GM21576 (cell line): Measurements from ENCODE around the gene POLR2E.

Source experiments
- ATAC-seq: cut with Tn5 transposase; IDR thresholded peaks from one replicate; pipeline ENCODE4 v1.9.1; 2021; ENCODE audit warnings: mild to moderate bottlenecking, moderate library complexity; ENCODE audit not compliant: unreplicated experiment

Gene POLR2E

DNA sequence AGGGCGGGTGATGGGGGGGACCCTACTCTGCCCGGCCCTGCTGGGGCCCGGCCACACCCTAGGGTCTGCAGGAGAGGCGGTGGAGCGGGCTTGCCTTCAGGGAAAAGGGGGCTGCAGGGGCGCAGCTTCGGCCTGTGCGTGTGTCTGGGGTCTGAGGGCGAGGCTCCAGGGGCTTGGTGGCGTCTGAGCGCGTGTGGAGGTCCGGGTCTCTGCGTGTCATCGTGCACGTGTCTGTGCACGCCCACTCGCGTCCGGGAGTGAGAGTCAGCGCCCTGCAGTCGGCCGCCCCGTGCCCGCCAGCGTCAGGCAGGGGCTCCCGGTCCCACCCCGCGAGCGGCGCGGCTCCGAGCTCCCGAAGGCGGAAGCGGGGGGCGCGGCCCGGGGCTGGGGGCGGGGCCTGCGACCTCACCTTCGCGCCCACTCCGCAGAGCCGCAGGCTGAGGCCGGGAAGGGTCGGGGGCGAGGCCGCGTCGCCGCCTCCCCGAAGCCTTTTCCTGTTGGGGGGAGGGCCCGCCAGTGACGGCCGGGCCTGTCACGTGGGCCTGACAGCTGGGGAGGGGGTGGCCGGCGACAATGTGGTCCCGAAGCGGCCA, 28.3 kb downstream of the POLR2E start, which contains the start of gene ARHGAP45:
ARHGAP45 (plus strand) TSS at position 420 of the 593 bp plus-strand sequence. CDS start 239 bp downstream, outside the sequence.
- peak; percentile 38 for ATAC-seq

DNA sequence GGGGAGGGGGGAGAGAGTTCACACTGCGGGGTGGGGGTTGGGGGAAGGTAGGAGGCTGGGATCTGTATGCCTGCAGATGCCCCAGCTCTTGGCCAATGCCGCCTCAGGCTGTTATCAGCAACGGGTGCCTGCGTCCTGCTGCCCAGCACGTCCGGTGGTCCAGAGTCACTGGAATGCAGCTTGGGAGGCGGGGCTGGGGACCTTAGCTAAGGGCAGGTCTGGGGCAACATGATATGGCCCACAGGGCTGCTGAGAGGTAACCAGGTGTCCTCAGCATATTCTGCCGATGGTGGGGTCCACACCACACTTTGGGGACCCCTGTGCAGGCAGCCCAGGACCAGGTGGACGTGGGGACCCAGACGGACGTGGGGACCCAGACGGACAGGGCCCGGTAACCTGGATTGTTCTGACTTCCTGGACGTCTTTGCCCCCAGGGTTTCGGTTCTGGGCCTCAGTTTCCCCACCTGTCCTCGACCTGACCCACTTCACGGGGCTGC, 28.9 kb downstream of the POLR2E start:
- ATAC-seq = no peak

DNA sequence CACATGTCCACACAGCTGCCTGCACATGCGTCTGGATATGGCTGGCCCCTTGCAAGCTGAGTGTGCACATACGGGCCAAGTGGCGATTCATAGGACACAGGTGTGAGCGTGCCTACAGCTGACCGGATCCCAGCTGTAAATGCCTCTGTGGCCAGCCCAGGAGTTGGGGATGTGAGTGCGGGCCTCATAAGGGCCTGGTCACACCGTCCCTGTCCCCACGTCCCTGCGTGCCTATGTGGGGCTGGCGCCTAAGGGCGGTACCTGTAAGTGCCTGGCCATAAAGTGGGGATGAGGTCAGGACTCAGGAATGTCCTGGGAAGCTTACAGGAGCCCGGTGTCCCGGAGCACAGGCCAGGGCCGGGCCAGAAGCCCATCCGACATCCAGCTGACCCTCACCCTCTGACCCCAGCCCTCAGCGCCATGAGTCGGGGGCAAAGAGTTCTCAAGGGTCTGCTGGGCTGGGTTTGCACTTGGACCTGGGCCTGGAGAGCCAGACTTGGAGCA, 29.5 kb downstream of the POLR2E start:
- no peak for ATAC-seq

GRCh38 chr19:1064661-1065605, 30.2 kb downstream of the POLR2E start:
- no peak for ATAC-seq

DNA sequence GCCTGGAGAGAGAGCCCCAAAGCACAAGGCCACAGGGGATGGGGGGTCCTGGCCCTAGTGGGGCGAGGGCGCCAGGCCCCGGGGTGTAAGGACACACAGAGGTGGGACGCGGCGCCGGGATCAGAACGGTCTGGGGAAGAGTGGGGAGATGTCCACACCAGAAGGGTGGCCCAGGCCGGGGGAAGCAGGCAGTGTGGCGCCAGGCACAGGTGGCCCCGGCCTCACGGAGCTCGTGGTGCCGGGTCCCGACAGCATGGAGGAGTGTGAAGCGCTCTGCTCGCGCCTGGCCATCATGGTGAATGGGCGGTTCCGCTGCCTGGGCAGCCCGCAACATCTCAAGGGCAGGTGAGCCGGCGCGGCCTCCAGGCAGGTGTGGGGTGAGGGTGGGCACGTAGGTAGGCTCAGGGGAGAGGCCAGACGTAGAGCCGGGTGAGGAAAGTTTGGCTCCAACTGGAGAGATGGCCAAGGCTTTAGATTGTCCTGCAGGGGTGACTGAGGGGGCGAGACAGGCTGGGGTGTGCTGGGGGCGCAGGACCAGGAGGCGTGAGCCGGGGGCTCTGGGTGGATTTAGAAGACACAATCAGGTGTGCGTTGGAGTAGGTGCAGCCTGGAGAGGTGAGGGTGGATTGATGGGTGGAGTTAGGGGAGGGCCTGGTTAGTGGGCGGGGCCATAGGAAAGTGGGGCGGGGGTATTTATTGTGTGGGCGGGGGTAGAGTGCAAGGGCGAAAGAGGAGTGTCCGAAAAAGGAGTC, 31.1 kb downstream of the POLR2E start:
- ATAC-seq = no peak

DNA sequence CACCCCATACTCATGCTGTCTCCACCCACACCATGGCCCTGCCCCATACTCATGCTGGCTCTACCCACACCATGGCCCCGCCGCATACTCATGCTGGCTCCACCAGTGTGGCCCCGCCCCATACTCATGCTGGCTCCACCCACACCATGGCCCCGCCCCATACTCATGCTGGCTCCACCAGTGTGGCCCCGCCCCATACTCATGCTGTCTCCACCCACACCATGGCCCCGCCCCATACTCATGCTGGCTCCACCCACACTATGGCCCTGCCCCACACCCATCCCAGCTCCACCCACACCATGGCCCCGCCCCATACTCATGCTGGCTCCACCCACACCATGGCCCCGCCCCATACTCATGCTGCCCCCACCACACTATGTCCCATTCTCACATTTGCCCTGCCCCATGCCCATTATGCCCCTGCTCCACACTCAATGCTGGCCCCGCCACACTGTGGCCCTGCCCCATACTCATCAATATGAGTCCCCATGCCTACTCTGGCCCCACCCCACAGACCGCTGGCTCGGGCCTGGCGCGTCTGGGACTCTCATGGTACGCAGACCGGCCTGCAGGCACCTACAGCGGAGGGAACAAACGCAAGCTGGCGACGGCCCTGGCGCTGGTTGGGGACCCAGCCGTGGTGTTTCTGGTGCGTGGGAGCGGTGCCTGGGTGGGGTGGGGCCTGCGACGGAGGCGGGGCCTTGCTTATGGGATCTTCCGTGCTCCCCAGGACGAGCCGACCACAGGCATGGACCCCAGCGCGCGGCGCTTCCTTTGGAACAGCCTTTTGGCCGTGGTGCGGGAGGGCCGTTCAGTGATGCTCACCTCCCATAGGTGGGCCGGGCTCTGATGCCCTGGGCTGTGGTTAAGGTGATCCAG, 31.9 kb downstream of the POLR2E start:
- ATAC-seq = no peak

- ATAC-seq = no peak
Measured at GRCh38 chr19:1062387-1063029, 32.7 kb downstream of the POLR2E start.

- ATAC-seq = no peak
Measured at GRCh38 chr19:1061987-1062386, 33.2 kb downstream of the POLR2E start.

DNA sequence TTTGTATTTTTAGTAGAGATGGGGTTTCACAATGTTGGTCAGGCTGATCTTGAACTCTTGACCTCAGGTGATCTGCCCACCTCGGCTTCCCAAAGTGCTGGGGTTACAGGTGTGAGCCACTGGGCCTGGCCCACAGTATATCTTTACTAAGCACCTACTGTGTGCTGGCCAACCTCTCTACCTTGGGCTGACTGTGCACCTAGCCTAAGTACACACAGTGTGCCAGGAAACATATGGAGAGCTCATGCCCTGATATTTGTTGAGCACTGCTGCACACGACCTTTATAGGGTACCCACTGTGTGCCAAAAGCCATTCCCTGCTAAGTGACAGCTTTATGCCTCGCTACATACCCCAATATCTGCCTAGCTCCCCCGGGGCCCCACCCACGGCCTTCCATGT, 34.5 kb downstream of the POLR2E start:
- ATAC-seq = no peak

GRCh38 chr19:1058112-1058511, 37.1 kb downstream of the POLR2E start:
- no peak for ATAC-seq

DNA sequence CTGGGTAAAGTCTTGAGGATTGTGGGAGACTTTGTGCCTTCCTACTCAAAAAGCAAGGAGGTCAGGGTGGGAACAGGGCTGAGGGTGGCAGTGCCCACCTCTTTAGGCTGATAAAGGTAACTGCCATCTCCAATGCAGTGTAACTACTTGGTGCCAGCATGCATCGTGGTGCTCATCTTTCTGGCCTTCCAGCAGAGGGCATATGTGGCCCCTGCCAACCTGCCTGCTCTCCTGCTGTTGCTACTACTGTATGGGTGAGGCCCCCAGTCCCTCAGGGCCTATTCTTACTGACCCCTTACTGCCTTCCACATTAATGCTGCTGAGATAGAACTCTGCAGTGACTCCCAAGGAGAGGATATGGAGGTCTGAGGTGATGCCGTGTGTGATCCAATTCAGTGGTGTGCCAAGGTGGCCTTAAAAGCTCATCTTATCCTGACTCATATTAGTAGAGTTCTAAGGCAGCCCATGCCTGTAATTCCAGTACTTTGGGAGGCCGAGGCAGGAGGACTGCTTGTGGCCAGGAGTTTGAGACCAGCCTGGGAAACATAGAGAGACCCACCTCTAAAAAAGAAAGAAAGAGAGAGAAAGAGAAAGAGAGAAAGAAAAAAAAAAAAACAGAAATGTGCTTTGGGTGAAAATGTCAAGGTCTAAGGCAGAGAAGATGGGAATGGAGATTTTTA, 37.9 kb downstream of the POLR2E start:
- ATAC-seq = no peak

- no peak for ATAC-seq
Measured at GRCh38 chr19:1055886-1056620, 39.1 kb downstream of the POLR2E start.

- ATAC-seq = no peak
Measured at GRCh38 chr19:1055028-1055425, 40.1 kb downstream of the POLR2E start.

DNA sequence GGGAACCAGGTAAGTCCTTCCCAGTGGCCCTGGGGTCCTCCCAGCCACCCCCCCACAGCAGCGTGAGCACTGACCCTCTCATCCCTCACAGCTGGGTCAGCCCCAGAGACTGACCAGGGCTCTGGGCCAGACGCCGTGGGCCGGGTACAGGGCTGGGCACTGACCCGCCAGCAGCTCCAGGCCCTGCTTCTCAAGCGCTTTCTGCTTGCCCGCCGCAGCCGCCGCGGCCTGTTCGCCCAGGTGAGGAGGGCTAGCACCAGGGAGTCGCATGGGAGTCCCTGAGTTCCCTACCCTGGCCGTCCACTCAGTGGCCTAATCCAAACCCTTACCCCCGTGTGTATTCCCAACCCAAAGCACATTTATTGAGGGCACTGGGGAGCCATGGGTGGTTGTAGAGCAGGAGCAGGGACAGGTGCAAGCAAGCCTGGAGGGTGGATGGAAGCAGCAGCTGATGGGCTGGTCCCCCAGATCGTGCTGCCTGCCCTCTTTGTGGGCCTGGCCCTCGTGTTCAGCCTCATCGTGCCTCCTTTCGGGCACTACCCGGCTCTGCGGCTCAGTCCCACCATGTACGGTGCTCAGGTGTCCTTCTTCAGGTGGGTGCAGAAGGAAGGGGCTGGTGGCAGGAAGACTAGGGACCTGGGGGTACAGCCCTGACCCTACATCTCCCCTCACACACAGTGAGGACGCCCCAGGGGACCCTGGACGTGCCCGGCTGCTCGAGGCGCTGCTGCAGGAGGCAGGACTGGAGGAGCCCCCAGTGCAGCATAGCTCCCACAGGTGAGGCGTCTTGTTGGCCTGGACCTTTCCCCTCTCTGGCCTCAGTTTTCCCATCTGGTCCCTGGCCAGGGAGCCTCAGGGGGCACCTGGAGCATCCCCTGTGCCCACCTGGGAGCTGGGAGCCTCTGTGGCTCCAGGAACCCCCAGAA, 40.8 kb downstream of the POLR2E start:
- ATAC-seq = no peak

DNA sequence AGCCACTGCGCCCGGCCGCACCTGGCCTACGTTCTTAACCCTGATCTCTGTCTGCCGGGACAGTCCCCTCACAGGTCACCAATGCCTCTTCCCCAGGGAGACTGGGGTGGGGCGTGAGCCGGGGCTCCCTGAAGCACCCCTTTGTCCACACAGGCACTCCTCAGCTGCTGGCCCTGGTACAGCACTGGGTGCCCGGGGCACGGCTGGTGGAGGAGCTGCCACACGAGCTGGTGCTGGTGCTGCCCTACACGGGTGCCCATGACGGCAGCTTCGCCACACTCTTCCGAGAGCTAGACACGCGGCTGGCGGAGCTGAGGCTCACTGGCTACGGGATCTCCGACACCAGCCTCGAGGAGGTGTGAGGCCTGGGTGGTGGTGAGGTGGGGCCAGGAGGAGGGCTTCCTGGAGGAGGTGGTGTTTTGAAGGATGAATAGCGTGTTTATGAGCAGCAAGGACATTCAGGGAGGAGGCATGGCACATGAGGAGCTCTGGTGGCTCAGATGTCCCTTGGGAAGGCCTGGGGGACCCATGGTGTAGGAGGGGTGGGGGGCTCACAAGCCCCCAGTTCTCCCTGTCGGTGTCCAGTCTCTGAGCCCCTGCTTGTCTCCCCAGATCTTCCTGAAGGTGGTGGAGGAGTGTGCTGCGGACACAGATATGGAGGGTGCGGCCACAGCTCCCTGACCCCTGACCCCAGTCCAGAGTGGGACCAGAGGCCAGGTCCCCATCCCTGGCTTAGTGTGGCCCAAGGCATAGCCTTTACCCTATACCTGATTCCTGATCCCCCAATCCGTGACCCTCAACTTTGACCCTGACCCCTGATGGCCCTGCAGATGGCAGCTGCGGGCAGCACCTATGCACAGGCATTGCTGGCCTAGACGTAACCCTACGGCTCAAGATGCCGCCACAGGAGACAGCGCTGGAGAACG, 41.7 kb downstream of the POLR2E start:
- no peak for ATAC-seq

- ATAC-seq = no peak
Measured at GRCh38 chr19:1052349-1052975, 42.7 kb downstream of the POLR2E start.
